Glomerular visceral epithelial cell (primary cell): Measurements from ENCODE around the gene AAK1.
"Not testable (repeated sequence)": the region's sequence is repeated elsewhere in the genome, so short reads cannot be mapped to it uniquely, and the experiment has no call there.

ENCODE experiments used
- DNase-seq: peaks from one replicate; pipeline ENCODE4 v3.0.0-alpha.2; 2016; ENCODE audit errors: extremely low spot score

Gene AAK1

DNA sequence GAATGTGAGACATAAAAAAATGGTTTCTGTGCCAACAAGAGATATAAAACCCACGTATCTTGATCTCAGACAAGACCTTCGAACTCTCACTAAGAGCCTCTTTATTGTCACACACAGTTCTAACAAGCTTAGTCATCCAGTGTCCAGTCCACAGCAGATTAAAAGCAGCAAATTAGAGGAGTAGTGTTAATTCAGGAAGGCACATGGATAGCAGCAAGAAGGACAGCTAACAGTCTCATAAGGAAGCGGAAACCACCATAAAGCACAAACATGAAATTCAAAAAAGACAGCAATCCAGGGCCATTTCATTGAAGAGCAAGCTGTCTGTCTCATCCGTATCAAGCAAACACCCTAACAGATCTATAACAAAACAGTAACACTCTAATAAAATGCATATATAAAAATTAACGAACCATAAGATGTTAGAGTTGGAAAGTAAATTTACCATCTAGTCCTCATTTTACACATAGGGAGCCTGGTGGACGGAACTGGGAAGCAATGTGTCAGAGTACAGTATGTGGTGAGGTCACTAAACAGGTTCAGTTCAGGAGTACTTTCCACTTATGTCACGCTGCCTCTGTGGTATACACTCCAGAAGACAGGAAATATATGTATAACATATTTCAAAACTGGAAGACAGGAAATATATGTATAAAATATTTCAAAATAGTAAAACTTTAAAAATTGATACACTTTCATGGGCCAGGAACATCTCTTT, 18.3 kb downstream of the AAK1 start:
- DNase-seq, result no peak

DNA sequence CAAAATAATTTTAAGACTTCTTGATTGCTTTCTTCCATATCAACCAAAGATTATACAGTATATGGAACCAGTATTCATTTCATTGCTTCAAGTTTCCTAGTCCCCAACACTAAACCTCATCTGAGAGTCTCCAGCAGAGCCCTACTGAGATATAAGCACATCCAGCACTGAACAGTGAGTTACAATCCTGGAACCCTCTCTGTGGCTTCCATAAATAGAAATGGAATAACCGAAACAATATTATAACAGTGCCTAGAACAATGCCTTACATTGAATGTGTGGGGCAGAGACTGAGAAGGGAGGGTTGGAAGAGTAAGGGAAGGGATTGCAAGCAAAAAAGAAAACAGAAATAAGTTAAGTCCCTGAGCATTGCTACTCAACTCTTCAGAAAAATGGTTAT, 18.9 kb downstream of the AAK1 start:
- DNase-seq, result no peak

DNA sequence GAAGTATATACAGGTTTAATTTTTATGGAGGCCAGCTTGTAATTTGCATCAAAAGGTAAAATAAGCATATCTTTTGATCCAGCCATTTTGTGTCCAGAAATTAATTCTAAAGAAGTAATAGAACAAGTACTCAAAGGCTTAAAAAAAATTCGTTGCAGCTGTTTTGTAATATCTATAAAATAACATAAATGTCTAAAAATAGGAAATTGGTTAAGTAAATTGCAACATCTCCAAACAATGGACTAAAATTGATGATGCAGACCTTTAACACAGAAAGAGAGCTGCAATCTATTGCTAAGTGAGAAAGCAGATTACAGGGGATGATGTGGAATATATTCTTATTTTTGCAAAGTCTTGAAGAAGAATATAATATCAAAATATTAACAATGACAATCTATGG, 19.4 kb downstream of the AAK1 start:
- no peak for DNase-seq

DNA sequence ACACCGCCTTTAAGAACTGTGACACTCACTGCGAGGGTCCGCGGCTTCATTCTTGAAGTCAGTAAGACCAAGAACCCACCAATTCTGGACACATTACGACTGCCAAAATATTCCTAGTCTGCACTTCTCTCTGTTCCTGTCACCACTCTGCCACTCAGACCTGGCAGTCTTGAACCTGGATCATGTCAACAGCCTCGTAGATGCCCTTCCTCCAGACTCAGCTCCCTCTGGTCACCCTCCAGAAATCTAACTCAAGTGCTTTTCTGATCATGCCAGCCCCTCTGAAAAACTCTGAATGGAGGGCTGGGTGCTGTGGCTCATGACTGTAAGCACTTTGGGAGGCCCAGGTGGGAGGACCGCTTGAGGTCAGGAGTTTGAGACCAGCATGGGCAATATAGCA, 20.3 kb downstream of the AAK1 start:
- no peak for DNase-seq

DNA sequence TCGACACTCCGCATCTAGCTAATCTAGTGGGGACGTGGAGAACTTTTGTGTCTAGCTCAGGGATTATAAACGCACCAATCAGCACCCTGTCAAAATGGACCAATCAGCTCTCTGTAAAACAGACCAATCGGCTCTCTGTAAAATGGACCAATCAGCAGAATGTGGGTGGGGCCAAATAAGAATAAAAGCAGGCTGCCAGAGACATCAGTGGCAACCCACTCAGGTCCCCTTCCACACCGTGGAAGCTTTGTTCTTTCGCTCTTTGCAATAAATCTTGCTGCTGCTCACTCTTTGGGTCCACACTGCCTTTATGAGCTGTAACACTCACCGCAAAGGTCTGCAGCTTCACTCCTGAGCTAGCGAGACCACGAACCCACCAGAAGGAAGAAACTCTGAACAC, 20.7 kb downstream of the AAK1 start:
- not testable (repeated sequence) for DNase-seq

DNA sequence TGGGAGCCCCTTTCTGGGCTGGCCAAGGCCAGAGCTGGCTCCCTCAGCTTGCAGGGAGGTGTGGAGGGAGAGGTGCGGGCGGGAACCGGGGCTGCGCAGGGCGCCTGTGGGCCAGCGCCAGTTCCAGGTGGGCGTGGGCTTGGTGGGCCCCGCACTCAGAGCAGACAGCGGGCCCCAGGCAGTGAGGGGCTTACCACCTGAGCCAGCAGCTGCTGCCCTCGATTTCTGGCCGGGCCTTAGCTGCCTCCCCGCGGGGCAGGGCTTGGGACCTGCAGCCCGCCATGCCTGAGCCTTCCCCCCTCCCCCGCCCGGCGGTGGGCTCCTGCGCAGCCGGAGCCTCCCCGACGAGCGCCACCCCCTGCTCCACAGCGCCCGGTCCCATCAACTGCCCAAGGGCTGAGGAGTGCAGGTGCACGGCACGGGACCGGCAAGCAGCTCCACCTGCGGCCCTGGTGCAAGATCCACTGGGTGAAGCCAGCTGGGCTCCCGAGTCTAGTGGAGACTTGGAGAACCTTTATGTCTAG, 21.5 kb downstream of the AAK1 start:
- DNase-seq, result not testable (repeated sequence)

DNA sequence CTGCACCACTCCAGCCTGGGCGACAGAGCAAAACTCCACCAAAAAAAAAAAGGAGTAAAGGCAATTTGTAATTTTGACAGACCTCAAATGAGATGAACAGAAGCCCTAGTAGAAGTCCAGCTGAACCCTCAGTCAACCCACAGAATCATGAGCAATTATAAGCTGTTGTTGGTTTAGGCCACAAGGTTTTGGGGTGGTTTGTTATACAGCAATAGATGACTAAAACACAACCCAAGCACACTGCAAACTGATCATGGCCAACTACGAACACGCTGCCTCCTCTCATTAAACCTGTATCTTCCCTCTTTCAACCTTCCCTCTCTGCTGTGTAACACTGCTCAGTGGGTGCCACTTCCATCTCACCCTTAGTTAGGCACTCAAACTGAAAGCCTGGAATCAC, 22.1 kb downstream of the AAK1 start:
- DNase-seq, result no peak

DNA sequence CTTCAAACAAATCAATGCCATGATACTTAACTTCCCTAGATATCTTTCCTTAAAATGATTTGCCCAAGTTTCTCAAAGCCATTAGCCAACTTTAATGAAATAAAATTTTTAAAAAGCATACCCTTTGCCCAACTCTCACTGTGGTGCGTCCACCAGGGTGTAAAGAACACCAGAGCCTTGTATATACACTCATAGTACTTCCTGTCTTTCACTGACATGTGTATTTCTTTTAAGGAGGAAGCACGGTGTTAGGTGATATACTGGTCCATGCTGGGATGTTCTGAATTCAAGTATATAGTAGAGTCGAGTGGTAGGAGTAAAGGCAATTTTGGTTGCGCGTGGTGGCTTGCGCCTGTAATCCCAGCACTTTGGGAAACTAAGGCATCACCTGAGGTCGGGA, 22.7 kb downstream of the AAK1 start:
- DNase-seq, result no peak

DNA sequence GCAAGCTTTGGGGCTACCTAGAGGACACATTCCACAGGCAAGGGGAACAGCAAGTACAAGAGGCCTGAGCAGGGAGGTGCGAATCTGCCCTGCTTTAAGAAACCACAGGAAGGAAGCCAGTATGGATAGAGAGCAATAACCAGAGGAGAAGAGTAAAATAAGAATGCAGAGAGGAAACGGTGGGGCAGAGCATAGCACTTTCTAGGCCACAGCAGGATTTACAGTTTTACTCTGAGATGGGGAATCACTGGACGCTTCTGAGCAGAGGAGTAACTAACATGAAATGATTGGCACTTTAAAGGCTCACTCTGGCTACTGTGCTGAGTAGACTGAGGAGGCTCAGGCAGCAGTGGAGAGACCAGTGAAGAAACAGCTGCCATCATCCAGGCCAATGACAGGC, 23.8 kb downstream of the AAK1 start:
- DNase-seq, result no peak

DNA sequence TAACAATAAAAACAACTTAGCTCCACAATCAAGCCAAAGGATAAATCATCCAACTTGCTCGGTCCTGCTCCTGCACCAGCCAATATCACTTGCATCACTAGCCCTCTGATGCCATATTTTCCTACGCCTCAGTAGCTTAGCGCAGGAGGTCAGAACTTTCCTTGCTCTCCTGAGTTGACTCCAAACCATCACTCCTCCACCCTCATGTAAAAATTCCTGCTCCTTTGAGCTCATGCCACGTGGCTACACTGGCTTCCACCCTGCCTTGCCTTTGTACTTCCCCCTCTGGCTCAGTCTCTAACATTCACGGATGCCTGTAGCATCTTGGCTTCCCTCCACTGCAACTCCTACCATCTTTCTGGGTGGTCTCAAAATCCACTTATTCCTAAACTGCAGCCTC, 25.2 kb downstream of the AAK1 start:
- no peak for DNase-seq

DNA sequence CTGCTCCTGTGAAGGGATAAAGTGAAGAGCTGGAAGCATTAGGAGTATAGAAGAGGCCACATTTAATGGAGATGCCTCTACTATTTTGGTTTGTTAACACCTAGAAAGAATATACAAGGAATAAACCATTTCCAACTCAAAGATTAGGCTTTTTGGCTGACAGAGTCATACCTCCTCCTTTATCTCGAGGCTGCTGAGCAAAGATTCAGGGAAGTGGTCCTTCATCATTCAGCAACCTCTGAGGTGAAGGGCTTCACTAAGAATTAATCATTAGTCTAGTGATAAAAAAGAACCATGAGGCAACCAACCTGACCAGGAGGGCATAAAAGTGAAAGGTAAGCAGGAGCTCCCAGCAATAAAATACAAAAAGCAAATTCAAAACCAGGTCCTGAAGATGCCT, 25.8 kb downstream of the AAK1 start:
- DNase-seq, result no peak

DNA sequence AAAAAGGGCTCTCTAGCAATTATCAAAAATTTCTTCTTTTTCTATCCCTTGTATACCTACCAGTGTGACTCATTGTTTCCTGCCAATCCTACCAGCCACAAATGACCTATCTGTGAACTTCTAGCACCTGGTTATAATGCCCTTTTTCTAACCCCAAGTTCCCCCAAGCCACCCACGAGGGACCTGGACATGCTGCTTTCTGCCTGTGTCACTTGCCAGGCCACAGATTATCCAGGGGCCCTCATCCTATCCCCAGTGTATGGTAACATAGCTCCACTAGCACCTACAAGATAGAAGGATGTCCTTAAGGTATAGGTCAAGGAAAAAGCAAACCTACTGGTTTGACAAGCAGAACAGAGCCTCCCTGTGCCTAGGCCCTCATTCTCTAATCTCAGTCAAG, 26.8 kb downstream of the AAK1 start:
- DNase-seq, result peak; percentile 28

DNA sequence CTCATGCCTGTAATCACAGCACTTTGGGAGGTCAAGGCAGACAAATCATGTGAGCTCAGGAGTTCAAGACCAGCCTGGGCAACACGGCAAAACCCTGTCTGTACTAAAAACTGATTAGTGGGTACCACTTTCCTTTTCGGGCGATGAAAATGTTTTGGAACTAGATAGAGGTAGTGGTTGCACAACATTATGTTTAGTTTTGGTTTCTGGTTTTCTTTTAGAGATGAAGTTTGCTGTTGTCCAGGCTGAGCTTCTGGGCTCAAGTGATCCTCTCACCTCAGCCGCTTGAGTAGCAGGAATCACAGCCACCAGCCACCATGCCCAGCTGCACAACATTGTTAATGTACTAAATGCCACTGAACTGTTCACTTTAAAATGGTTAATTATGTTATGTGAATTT, 27.6 kb downstream of the AAK1 start:
- DNase-seq, result no peak

DNA sequence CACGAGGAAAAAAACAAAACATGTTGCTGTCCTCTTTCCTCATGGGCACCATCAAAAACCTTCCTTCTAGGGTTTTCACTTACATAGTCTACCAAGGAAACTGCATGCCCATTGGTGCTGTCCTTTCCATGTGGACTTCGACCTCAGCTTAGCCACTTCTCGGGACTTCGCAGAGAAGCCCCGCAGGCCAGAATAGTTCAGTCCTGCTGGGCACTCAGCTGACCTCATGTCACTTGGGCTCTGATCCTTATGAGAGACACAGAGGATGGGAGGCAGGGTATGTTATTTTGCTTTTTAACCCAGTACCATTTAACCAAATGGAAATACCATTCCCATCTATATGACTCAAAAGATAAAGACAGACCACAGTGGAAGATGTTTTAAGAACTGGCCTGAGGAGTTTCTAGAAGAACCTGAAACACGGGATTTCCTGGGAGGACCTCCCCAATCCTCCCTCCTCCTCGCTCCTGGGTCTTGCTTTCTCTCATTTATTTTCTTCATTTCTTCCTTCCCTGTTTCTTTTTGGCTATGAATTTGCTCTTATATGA, 28.4 kb downstream of the AAK1 start:
- DNase-seq, result no peak

DNA sequence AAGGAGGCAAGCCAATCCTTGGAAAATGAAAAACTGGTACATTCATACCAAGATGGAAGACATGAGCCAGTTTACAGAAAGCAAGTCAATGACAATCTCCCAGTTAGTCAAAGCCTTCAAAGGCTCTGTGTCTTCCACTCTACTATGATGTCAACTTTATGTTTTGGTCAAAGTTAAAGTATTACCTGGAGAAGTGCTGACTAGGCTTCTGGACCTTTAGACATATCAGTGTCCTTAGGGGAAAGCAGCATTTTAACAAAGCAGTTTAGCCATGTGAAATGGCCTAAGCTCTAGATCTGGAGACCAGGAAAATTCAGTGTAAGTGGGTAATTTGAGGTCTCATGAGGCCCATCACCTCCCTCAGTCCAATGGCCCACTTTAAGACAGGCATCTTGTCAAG, 30.8 kb downstream of the AAK1 start:
- DNase-seq, result no peak

DNA sequence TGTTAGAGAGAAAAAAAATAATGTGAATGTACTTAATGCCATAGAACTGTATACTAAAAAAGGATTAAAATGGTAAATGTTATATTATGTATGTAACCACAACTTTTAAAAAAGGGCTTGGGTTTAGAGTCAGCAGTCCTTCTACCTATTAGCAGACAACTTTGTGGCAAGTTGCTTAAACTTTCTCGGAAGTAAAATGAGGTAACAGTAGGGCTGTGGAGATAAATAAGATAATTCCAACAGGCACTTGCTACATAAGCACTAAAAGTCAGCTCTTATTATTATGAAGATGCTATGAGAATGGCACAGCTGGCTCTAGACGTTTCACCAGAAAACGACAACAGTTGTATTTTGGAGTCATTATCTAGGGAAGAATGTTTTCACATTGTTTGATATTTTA, 31.3 kb downstream of the AAK1 start:
- no peak for DNase-seq

DNA sequence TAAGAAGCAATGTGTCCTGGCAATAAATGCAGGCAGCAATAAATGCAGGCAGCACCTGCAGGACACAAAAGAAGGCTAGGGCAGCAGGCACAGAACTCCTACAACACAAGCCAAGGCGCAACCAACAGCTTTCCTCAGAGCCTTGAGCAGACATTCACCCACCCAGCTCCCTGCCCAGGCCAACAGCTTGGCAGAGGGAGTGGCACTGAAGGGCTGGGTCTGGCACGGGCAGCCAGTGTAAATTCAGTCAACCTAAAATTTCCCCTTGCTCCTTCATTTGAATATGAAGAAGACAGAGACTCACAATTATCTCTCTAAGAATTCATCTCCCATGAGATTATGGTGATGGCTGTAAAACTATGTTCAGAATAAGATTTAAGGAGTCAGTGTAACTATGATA, 35.4 kb downstream of the AAK1 start:
- no peak for DNase-seq

DNA sequence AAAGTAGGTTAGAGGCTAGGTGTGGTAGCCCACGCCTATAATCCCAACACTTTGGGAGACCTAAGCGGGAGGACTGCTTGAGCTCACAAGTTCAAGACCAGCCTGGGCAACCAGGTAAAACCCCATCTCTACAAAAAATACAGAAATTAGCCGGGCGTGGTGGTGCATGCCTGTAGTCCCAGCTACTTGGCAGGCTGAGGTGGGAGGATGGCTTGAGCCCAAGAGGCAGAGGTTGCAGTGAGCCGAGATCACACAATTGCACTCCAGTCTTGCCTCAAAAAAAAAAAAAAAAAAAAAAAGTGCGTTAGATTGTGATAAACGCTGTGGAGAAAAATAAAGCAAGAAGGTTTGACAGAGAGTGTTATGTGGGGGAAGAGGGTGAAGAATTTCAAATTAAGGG, 36.8 kb downstream of the AAK1 start:
- not testable (repeated sequence) for DNase-seq

DNA sequence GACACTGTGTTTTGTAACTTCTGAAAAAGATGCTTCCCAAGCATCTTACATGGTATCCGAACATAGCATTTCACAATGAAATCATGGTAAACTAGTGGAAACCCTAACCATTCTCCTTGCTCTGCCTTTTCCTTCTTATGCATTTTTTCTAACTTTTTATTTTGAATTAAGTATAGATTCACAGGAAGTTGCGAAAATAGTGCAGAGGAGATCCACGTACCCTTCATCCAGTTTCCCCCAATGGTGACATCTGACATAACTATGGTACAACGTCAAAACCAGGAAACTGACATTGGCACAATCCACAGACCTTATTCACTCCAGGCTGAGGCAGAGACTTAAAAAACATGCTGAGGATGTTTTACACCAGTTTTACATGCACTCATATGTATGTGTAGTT, 38.3 kb downstream of the AAK1 start:
- no peak for DNase-seq

DNA sequence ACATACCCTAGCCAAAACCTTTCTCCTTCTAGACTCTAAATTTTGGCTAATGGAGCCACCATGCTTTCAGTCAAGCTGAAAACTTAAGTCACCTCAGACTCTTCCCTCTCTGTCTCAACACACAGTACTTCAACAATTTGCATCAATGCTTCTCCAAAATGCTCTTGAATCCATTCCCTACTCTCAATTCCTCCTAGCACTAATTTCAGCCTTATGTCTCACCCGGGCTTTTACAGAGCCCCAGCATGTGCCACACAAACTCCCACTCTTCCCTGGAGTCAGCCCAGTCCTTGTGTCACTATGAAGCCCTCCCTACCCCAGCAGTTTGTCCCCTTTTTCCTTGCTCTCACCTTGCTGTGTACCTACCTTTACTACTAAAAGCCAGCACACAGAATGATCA, 38.7 kb downstream of the AAK1 start:
- no peak for DNase-seq

DNA sequence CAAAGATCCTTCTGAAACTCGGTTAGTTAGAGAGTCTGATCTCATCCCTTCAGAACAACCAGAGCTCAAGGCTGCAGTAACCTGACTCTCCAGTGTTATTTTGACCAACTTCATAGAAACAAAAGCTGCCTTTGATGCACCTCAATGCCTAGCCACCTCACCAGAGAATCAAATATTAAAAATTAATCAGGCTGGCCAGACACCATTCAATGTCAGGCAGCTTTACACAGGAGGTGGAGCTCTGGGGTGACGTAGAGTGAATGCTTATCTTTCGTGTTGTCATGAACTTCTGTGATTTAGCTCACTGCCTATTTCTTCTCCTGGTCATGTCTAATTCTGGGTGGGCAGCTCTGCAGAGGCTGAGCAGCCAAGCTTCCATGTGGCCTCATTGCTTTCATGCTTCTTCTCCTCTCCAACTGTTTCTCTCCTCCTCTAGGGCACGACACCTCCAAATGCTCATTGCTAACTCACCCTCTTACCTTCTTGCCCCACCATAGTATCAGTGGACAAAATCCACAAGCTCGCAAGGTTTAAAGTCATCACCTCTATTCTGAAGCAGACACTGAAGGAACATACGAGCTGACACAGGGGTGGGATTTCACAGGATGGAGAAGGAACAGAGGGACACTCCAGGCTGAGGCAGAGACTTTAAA, 39.4 kb downstream of the AAK1 start:
- DNase-seq, result no peak

DNA sequence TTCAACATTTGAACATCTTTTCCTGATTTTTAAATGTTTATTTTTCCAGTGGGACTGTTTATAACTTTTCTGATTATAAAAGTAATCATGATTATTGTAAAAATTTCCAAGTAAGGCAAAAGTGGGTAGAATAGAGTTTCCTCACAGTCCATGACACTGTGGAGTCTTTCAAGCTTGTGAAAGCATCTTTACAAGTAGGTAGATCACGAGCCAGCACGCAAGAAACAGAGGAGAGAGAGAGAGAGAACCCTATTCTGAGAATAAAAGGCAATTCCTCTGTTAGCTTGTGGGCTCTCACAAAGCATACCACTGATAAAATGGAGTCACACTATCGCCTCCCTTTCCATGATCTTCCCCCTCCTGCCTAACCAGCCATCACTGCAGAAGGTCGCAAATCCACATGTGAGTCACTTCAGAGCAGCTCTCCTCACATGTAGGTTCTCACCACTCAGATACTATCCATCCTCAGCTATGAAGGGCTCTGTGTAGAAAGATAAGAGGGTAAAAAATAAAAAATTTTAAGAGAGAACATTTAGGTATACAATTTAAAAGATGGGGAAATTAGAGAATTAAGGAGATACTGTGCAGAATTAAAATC, 40.3 kb downstream of the AAK1 start:
- no peak for DNase-seq

DNA sequence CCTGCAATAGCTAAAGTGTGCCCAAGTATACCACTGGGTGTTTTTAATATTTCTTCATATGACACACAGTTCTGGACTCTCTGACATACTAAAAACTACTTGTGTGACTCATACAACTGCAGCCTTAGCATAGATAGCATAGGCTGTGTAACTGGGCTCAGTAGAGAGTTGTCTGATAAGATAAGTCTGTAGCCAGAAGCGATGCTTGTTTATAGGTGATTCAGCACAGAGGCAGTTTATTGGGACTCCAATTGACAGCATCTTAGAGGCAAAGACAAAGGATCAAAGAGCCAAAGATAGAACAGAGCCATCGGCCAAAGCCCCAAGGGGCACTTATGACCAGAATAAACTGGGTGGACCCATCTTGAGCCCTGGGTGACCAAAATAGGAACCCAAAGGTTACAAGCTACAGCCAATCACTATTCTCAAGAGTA, 42.3 kb downstream of the AAK1 start:
- peak; percentile 35 for DNase-seq
